Stimulated activated effector memory CD8-positive, alpha-beta T cell treated with anti-CD3 and anti-CD28 coated beads, Interleukin-12 subunit alpha, Interleukin-12 subunit beta, amount 100 ng/mL, for 72 hours (primary cell): ENCODE data around the gene LRRN4.
"Not testable (repeated sequence)": the region's sequence is repeated elsewhere in the genome, so short reads cannot be mapped to it uniquely, and the experiment has no call there.

ENCODE experiments used
- ATAC-seq: fragments of 150-1000 bp; cut with Tn5 transposase; 2 replicates; pipeline ENCODE4 v1.10.0; 2021
- DNase-seq, 2 donors: peaks; one replicate each; pipeline ENCODE4 v3.0.0; 2021 to 2022; ENCODE audit warnings: low spot score in 2 of 2
- H3K27ac Mint-ChIP-seq: one replicate; pipeline ENCODE4 v1.8.0; 2022; ENCODE audit warnings: mild to moderate bottlenecking, mixed read lengths
- H3K36me3 Mint-ChIP-seq: one replicate; pipeline ENCODE4 v1.8.0; 2022; ENCODE audit warnings: mild to moderate bottlenecking, mixed read lengths
- H3K4me1 Mint-ChIP-seq: one replicate; pipeline ENCODE4 v1.8.0; 2022; ENCODE audit warnings: mixed read lengths
- H3K4me3 Mint-ChIP-seq: one replicate; pipeline ENCODE4 v1.8.0; 2022; ENCODE audit warnings: mild to moderate bottlenecking, mixed read lengths
- H3K9me3 Mint-ChIP-seq: one replicate; pipeline ENCODE4 v1.8.0; 2022; ENCODE audit warnings: mixed read lengths

LRRN4 gene

DNA sequence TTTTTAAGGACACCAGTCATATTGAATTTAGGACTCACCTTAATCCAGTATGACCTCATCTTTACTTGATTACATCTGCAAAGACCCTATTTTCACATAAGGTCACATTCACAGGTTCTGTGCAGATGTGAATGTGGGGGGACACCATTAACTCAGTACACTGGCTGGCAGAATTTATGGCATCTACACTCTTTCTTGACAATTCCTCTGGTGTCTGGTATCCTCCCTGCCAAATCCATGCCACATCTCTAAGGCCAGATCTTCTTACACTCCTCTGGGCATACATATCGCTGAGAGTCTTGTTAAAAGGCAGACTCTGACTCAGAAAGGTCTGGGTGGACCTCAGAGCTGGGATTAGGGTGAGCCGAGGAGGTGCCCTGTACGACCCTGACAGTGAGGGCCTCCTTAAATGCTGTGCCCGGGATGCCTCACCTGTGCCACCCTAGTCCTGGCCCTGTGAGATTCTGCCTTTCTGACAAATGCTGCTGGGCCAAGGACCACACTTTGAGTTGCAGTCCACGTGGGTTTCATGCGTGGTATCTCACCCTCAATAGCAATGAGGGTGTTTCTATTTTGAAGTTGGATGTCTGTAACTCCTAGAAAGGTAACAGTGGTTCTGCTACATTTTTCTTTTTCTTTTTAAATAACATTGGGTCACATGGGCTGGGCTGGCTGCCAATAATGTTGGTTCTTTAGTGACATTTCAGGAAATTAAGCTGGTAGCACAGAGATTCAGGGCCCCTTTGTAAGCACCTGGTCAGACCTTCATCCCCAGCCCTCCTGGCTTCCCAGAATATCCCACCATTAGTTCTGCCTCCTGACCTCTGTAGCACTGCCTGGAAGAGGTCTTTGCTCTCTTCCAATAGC is 17.2 kb upstream of the LRRN4 start:
- H3K27ac Mint-ChIP-seq = no peak overlapping the region
- H3K9me3 Mint-ChIP-seq = no peaks in the 10 kb centered on the region
- H3K36me3 Mint-ChIP-seq = no peaks in the 10 kb centered on the region
- no peak overlapping the region for H3K4me3 Mint-ChIP-seq
- ATAC-seq = no peak
- DNase-seq = no peak
- peaks cover 4% of the 10 kb centered on the region for H3K4me1 Mint-ChIP-seq

DNA sequence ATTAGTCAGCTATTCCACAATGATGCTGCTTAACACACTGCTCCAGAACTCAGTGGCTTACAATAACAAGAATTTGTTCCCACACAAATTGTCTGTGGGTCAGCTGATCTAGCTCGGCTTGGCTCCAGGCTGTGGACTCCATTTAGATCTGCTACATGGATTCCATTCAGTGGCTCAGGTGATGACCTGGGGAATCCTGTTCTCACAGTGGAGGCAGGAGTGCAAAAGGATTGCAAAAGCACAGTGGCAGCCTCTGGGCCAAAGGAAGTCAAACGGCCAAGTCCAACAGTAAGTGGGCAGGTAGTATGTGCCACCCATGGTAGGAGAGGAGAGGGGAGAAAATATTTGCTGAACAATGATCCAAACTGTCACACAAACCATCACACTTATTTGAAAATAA is 15.8 kb upstream of the LRRN4 start:
- Mint-ChIP-seq H3K27ac (no peak overlapping the region), H3K36me3 (no peaks in the 10 kb centered on the region), H3K4me1 (peaks cover 4% of the 10 kb centered on the region), H3K9me3 (no peaks in the 10 kb centered on the region), H3K4me3 (no peak overlapping the region)
- ATAC-seq (no peak), DNase-seq (no peak)

DNA sequence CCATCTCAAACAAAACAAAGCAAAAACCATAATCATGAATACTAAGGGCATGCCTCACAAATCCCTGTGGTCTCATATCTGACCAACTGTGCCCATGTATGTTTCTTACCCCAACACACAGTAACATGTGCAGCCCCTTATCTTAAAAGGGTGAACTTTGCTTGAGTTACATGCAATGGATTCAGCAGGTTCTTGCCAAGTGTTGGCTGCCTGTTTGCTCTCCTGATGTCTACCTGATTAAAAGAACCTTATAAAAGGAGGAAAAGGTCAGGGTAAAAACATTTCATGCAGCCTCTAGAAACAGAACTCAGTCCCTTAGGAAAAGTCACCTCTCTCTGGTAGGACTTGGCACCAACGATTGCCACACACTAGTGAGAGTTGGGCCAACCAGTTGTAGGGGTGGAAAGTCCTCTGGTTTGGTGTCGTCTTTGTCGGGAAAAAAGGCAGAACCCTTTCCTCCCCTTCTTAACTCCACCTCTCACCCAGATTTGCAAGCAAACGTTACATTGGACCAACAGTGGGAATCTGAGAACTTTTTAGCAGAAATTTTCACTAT is 14.0 kb upstream of the LRRN4 start:
- no peaks in the 10 kb centered on the region for H3K36me3 Mint-ChIP-seq
- H3K27ac Mint-ChIP-seq = no peak overlapping the region

GRCh38 chr20:6066582-6066981 is 12.7 kb upstream of the LRRN4 start:
- no peaks in the 10 kb centered on the region for H3K9me3 Mint-ChIP-seq
- ATAC-seq = no peak
- H3K27ac Mint-ChIP-seq = no peak overlapping the region
- peaks cover 1% of the 10 kb centered on the region for H3K4me1 Mint-ChIP-seq
- no peak overlapping the region for H3K4me3 Mint-ChIP-seq
- DNase-seq = no peak
- H3K36me3 Mint-ChIP-seq = no peaks in the 10 kb centered on the region

More for the DNA sequence above, 14.0 kb upstream of the LRRN4 start:
- H3K4me3 Mint-ChIP-seq = no peak overlapping the region
- H3K4me1 Mint-ChIP-seq = no peaks in the 10 kb centered on the region
- ATAC-seq (no peak), DNase-seq (no peak)
- no peaks in the 10 kb centered on the region for H3K9me3 Mint-ChIP-seq

GRCh38 chr20:6061544-6061943 is 7.7 kb upstream of the LRRN4 start:
- Mint-ChIP-seq H3K4me3 (no peak overlapping the region), H3K36me3 (no peaks in the 10 kb centered on the region), H3K27ac (no peak overlapping the region), H3K9me3 (no peaks in the 10 kb centered on the region), H3K4me1 (peaks cover 7% of the 10 kb centered on the region)
- no peak for ATAC-seq
- DNase-seq = no peak

DNA sequence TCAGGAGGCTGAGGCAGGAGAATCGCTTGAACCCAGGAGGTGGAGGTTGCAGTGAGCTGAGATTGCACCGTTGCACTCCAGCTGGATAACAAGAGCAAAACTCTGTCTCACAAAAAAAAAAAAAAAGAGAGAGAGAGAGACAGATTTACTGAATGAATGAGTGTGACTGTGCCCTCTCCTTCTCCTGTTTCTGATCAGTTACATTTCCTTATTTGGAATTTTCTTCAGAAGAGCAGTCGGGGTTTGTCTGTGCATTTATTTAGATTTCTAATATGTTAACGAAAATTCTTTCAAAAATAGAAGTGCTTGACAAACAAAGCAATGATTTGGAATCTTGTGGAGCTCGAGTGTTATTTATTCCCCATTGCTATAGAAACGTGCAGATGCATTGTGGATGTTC is 6.4 kb upstream of the LRRN4 start:
- DNase-seq (no peak), ATAC-seq (no peak)
- H3K27ac Mint-ChIP-seq = no peak overlapping the region
- no peaks in the 10 kb centered on the region for H3K9me3 Mint-ChIP-seq
- H3K36me3 Mint-ChIP-seq = no peaks in the 10 kb centered on the region
- peaks cover 7% of the 10 kb centered on the region for H3K4me1 Mint-ChIP-seq
- no peak overlapping the region for H3K4me3 Mint-ChIP-seq

DNA sequence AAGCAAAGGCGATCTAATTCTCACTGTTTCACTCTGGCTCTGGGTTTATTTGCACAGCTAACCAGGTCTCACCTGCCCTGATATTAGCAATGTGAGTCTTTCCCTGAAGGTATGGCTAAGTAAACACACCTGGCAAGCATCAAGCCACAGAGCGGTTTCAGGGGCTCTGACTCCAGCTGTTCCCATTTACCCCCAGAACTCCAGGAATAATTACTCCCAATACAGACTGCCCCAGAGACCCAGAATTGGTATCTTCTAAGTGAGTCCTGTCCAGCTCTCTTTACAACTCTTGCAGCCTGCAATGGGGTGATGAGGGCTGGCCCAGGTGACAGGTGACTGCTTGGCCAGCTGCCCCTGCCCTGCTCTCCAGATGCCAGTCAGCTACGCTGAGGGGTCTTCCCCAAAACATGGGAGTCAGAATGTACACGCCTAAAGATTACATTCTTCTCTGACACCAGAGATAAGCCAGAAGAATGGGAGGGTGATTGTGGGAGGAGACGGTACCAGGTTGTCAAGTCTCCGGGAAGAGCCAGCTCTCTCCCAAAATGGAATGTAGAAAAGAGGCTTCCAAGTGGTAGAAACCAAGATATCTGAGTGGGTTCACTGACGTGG is 4.9 kb upstream of the LRRN4 start:
- no peak for DNase-seq
- H3K27ac Mint-ChIP-seq = no peak overlapping the region
- no peaks in the 10 kb centered on the region for H3K36me3 Mint-ChIP-seq
- peaks cover 7% of the 10 kb centered on the region for H3K4me1 Mint-ChIP-seq
- ATAC-seq = no peak
- no peaks in the 10 kb centered on the region for H3K9me3 Mint-ChIP-seq
- no peak overlapping the region for H3K4me3 Mint-ChIP-seq

- DNase-seq (no peak), ATAC-seq (no peak)
- Mint-ChIP-seq H3K27ac (no peak overlapping the region), H3K4me3 (no peak overlapping the region), H3K4me1 (peaks cover 7% of the 10 kb centered on the region), H3K36me3 (no peaks in the 10 kb centered on the region), H3K9me3 (no peaks in the 10 kb centered on the region)
These were observed 3.8 kb upstream of the LRRN4 start for GRCh38 chr20:6057691-6058090.

DNA sequence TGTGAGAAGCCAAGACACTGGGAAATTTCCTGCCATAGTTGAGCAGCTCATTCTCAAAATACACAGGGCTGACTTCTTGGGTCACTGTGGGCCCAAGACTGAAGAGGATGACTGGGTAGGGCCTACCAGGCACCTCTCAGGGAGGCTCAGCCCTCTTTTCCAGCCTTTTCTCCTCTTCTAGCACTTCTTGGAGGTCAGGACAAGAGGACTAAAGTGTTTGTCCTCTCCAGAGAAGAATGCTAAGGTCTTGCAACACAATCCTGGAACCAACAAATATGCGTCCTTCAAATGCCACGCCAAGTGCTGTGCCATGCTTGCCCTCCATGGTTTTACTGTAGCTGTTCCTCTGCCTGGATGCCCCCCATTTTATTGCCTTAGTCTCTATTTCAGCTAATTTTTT is 3.3 kb upstream of the LRRN4 start:
- Mint-ChIP-seq H3K4me1 (peaks cover 7% of the 10 kb centered on the region), H3K4me3 (no peak overlapping the region), H3K9me3 (no peaks in the 10 kb centered on the region), H3K27ac (no peak overlapping the region), H3K36me3 (no peaks in the 10 kb centered on the region)
- ATAC-seq (no peak), DNase-seq (no peak)

DNA sequence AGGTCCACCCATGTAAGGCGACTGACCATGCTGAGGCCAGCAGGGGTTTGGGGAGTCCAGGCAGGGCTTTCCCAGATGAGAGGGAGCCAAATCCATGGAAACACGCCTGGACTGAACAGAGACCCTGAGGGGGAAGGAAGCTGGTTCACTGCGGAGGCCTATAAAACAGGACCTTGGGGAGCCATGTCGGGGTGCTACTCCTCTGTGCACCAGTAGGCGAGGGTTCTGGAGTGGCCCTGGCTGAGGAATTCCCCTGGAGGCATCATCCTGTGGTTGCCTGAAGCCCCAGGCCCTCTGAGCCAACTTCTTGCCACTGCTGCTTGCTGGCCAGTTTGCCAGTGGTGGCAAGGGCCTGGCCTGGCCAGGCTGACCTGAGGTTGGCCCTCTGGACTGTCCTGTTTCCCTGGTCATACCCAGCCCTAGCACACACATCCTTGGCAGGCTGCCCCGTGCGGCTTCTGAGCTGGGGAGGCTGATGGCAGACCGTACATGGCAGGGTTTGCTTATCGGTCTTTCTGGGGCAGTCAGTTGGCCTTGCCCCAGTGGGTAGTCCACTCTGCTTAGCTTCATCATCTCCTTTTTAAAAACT is 2.2 kb upstream of the LRRN4 start:
- Mint-ChIP-seq H3K9me3 (no peaks in the 10 kb centered on the region), H3K4me3 (no peak overlapping the region), H3K27ac (no peak overlapping the region), H3K4me1 (peaks cover under 1% of the 10 kb centered on the region), H3K36me3 (no peaks in the 10 kb centered on the region)
- ATAC-seq = no peak
- DNase-seq = no peak

- H3K27ac Mint-ChIP-seq = no peak overlapping the region
- H3K9me3 Mint-ChIP-seq = no peaks in the 10 kb centered on the region
- H3K36me3 Mint-ChIP-seq = no peaks in the 10 kb centered on the region
- no peaks in the 10 kb centered on the region for H3K4me1 Mint-ChIP-seq
- no peak for DNase-seq
- no peak for ATAC-seq
- no peak overlapping the region for H3K4me3 Mint-ChIP-seq
These were observed 1.4 kb upstream of the LRRN4 start for GRCh38 chr20:6055161-6055783.

GRCh38 chr20:6054689-6055051 is 810 bp upstream of the LRRN4 start:
- not testable (repeated sequence) for H3K36me3 Mint-ChIP-seq, DNase-seq, H3K4me3 Mint-ChIP-seq, H3K4me1 Mint-ChIP-seq, H3K27ac Mint-ChIP-seq, ATAC-seq, H3K9me3 Mint-ChIP-seq

DNA sequence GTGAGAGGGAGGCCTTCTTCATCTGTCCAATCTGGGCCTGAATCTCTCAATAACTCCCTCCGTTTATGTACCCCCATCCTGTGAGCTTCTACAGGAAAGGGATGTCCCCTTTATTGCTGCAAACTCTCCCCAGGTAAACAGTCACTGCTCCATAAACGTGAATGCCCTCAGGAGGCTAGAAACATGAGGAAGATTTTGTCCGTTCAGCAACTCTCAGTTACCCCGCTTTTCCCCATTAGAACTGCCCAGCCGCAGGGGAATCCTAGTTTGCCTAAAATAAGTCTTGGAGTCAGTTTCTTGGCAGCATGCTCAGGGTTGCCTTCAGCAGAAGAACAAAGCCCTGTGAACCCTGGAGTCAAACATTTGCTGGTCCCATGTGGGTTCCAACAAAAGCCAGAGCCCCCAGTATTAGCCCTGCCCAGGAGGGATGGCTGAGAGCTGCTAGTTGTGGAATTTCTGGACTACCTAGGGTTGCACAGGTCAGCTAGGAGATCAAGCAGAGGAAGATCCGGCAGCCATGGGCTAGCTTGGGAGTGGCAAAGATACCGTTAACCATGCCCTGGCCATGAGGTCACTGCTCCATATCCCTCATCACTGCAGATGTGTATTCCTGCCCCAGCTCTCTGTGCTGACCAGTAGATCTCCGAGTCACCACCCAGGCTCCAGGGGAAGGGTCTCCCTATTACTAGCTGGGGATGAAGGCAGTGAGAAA is 640 bp downstream of the LRRN4 start:
- no peaks in the 10 kb centered on the region for H3K4me1 Mint-ChIP-seq
- H3K9me3 Mint-ChIP-seq = no peaks in the 10 kb centered on the region
- ATAC-seq (no peak), DNase-seq (no peak)
- H3K27ac Mint-ChIP-seq = no peak overlapping the region
- H3K36me3 Mint-ChIP-seq = no peaks in the 10 kb centered on the region
- no peak overlapping the region for H3K4me3 Mint-ChIP-seq

DNA sequence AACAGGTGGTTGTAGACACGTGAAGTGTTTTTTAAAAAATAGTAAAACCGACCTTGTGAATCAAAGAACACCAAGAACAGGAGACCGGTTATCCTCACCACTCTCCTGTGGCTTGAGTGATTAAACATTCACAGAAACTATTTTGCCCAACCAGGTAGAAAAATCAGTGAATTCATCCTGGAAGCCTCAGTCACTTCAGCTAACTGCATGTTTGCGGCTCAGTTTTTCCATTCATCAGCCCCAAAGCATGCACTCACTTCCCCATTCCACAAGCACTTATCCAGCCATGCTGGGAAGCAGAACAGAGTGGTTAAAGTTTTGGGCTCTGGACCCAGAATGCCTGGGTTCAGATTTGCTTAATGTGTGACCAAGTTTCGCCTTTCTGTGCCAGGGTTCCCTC is 2.4 kb downstream of the LRRN4 start:
- no peak overlapping the region for H3K27ac Mint-ChIP-seq
- H3K4me3 Mint-ChIP-seq = no peak overlapping the region
- no peak for DNase-seq

DNA sequence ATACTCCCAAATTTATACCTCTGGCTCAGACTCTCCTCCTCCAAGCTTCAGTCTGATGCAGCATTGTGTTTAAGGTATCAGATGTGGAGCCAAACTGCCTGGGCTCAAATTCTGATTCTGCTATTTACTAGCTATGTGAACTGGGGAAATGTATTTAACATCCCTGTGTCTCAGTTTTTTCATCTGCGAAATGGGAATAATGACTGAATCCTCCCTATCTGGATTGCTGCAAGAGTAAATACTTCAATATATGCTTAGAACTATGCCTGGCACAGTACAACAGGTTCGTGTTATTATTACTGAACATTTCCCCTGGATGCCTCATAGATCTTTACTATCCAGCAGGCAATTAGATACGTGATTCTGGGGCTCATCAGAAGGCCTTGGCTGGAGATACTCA is 5.5 kb downstream of the LRRN4 start:
- H3K4me3 Mint-ChIP-seq = no peak overlapping the region
- DNase-seq = no peak
- no peaks in the 10 kb centered on the region for H3K4me1 Mint-ChIP-seq
- no peak overlapping the region for H3K27ac Mint-ChIP-seq
- no peaks in the 10 kb centered on the region for H3K9me3 Mint-ChIP-seq
- H3K36me3 Mint-ChIP-seq = no peaks in the 10 kb centered on the region
- no peak for ATAC-seq

More for the DNA sequence above, 2.4 kb downstream of the LRRN4 start:
- Mint-ChIP-seq H3K9me3 (no peaks in the 10 kb centered on the region), H3K36me3 (no peaks in the 10 kb centered on the region), H3K4me1 (no peaks in the 10 kb centered on the region)
- no peak for ATAC-seq
